Measurements from ENCODE around the gene PRKN. TPM values are rescaled to one million over a fixed set of nuclear protein-coding genes. Genes with fewer than 3 reads are reported as not detected.

Gene PRKN
- total RNA-seq, 4 donors from 2014 or later, result 4.5 to 12.3 (median 9.0) TPM

- TF ChIP-seq POLR2AphosphoS5 (IDR thresholded peaks at IDR 0.05), result no peak
- no peak for TF ChIP-seq CTCF (IDR thresholded peaks at IDR 0.05)
- TF ChIP-seq POLR2A (IDR thresholded peaks at IDR 0.05), result no peak
- TF ChIP-seq EP300 (IDR thresholded peaks at IDR 0.05; ENCODE audit: low read depth), result no peak
- in situ Hi-C loops (cut with MboI; ENCODE audit: low pct_ligation_motif_present in 1 of 4, low pct_unique_long_range_greater_than_20kb in 1 of 4, low sequenced_read_pairs in 3 of 4), result loop anchor here in 2 of 4 donors (25.0 kb wide), 1 partner anchor 271 kb away; no protein-coding TSS in a partner anchor
- Histone ChIP-seq H3K4me1 (no peaks in the 10 kb centered on the region), H3K9me3 (no peaks in the 10 kb centered on the region), H3K27me3 (no peaks in the 10 kb centered on the region), H3K27ac (no peak overlapping the region), H3K36me3 (no peaks in the 10 kb centered on the region), H3K4me3 (no peak overlapping the region)
- no peak for DNase-seq
- WGBS, 2 donors (ENCODE audit: low coverage in 1 of 2), result 40 to 54% methylated on average over 1 to 9 of the region's 9 CpGs
- intact Hi-C loops (cut with DNase I; ENCODE audit: low total_unique reads), result no loop called here
Observed at GRCh38 chr6:161682982-161683381, 1044.6 kb downstream of the PRKN start.

- Histone ChIP-seq H3K36me3 (no peaks in the 10 kb centered on the region), H3K27me3 (no peaks in the 10 kb centered on the region), H3K4me3 (no peak overlapping the region), H3K9me3 (no peaks in the 10 kb centered on the region), H3K4me1 (no peaks in the 10 kb centered on the region), H3K27ac (no peak overlapping the region)
- in situ Hi-C loops (cut with MboI; ENCODE audit: low pct_ligation_motif_present in 1 of 4, low pct_unique_long_range_greater_than_20kb in 1 of 4, low sequenced_read_pairs in 3 of 4), result loop anchor here in 2 of 4 donors (25.0 kb wide), 1 partner anchor 268 kb away; no protein-coding TSS in a partner anchor
- DNase-seq, result no peak
- WGBS, 2 donors (ENCODE audit: low coverage in 1 of 2), result 90 to 100% methylated on average over 4 to 13 of the region's 13 CpGs
- no peak for TF ChIP-seq EP300 (IDR thresholded peaks at IDR 0.05; ENCODE audit: low read depth)
- no peak for TF ChIP-seq POLR2A (IDR thresholded peaks at IDR 0.05)
- TF ChIP-seq CTCF (IDR thresholded peaks at IDR 0.05), result no peak
- TF ChIP-seq POLR2AphosphoS5 (IDR thresholded peaks at IDR 0.05), result no peak
- intact Hi-C loops (cut with DNase I; ENCODE audit: low total_unique reads), result no loop called here
Observed at GRCh38 chr6:161679980-161680538, 1047.5 kb downstream of the PRKN start.

- in situ Hi-C loops (cut with MboI; ENCODE audit: low pct_ligation_motif_present in 1 of 4, low pct_unique_long_range_greater_than_20kb in 1 of 4, low sequenced_read_pairs in 3 of 4), result loop anchor here in 2 of 4 donors (25.0 kb wide), 1 partner anchor 265 kb away; no protein-coding TSS in a partner anchor
- TF ChIP-seq POLR2AphosphoS5 (IDR thresholded peaks at IDR 0.05) (no peak), CTCF (IDR thresholded peaks at IDR 0.05) (no peak), POLR2A (IDR thresholded peaks at IDR 0.05) (no peak), EP300 (IDR thresholded peaks at IDR 0.05; ENCODE audit: low read depth) (no peak)
Observed at GRCh38 chr6:161677188-161677587, 1050.4 kb downstream of the PRKN start.

GRCh38 chr6:161676586-161676985 lies 1051.0 kb downstream of the PRKN start:
- WGBS, 2 donors (ENCODE audit: low coverage in 1 of 2), result 86 to 93% methylated on average over 1 to 3 of the region's 3 CpGs
- Histone ChIP-seq H3K27me3 (no peaks in the 10 kb centered on the region), H3K4me1 (no peaks in the 10 kb centered on the region), H3K36me3 (no peaks in the 10 kb centered on the region), H3K9me3 (no peaks in the 10 kb centered on the region), H3K27ac (no peak overlapping the region), H3K4me3 (no peak overlapping the region)
- intact Hi-C loops (cut with DNase I; ENCODE audit: low total_unique reads), result no loop called here
- DNase-seq, result no peak
- TF ChIP-seq POLR2AphosphoS5 (IDR thresholded peaks at IDR 0.05) (no peak), EP300 (IDR thresholded peaks at IDR 0.05; ENCODE audit: low read depth) (no peak), CTCF (IDR thresholded peaks at IDR 0.05) (no peak), POLR2A (IDR thresholded peaks at IDR 0.05) (no peak)
- in situ Hi-C loops (cut with MboI; ENCODE audit: low pct_ligation_motif_present in 1 of 4, low pct_unique_long_range_greater_than_20kb in 1 of 4, low sequenced_read_pairs in 3 of 4), result loop anchor here in 2 of 4 donors (25.0 kb wide), 1 partner anchor 264 kb away; no protein-coding TSS in a partner anchor

More at GRCh38 chr6:161677188-161677587, 1050.4 kb downstream of the PRKN start:
- H3K36me3 ChIP-seq, result no peaks in the 10 kb centered on the region
- no peaks in the 10 kb centered on the region for H3K27me3 ChIP-seq
- no peak for DNase-seq
- H3K4me1 ChIP-seq, result no peaks in the 10 kb centered on the region
- 94 to 95% methylated on average over 2 to 7 of the region's 7 CpGs for WGBS, 2 donors (ENCODE audit: low coverage in 1 of 2)
- H3K4me3 ChIP-seq, result no peak overlapping the region
- H3K9me3 ChIP-seq, result no peaks in the 10 kb centered on the region
- intact Hi-C loops (cut with DNase I; ENCODE audit: low total_unique reads), result no loop called here
- H3K27ac ChIP-seq, result no peak overlapping the region
